ENCODE measurements around the gene TAF1B.
"Not testable (repeated sequence)": the region's sequence is repeated elsewhere in the genome, so short reads cannot be mapped to it uniquely, and the experiment has no call there.

Gene TAF1B

GRCh38 chr2:9820020-9820973 lies 23.0 kb upstream of the TAF1B start:
- Histone ChIP-seq H3K27ac (no peak overlapping the region), H3K4me2 (no peak overlapping the region), H3K9ac (no peak overlapping the region)

GRCh38 chr2:9821805-9822445 lies 21.3 kb upstream of the TAF1B start:
- Histone ChIP-seq H3K4me1 (peaks cover 0 to 2% (median 0%) of the 10 kb centered on the region in 10 experiments; a peak in 5 of 20 replicates), H3K27ac (no peak overlapping the region), H3K9ac (no peak overlapping the region), H3K4me3 (no peak overlapping the region), H3K27me3 (no peaks in the 10 kb centered on the region), H4K20me1 (no peaks in the 10 kb centered on the region), H3K9me3 (replicated peaks in 1 of 11) (no peaks in the 10 kb centered on the region), H3K36me3 (no peaks in the 10 kb centered on the region), H3K4me2 (no peak overlapping the region)
- TF ChIP-seq Cebpa-rat (IDR thresholded peaks at IDR 0.05) = no peak

More at GRCh38 chr2:9820020-9820973, 23.0 kb upstream of the TAF1B start:
- Histone ChIP-seq H3K4me3 (no peak overlapping the region), H3K4me1 (peaks cover 9 to 17% (median 12%) of the 10 kb centered on the region in 10 experiments), H3K9me3 (replicated peaks in 1 of 11) (no peaks in the 10 kb centered on the region), H3K36me3 (no peaks in the 10 kb centered on the region), H4K20me1 (no peaks in the 10 kb centered on the region), H3K27me3 (no peaks in the 10 kb centered on the region)
- no peak for TF ChIP-seq Cebpa-rat (IDR thresholded peaks at IDR 0.05)

GRCh38 chr2:9824441-9824840 lies 18.8 kb upstream of the TAF1B start:
- Histone ChIP-seq H3K4me1 (no peaks in the 10 kb centered on the region), H3K4me2 (no peak overlapping the region), H3K27me3 (no peaks in the 10 kb centered on the region), H3K9ac (no peak overlapping the region), H3K9me3 (replicated peaks in 1 of 11) (no peaks in the 10 kb centered on the region), H4K20me1 (no peaks in the 10 kb centered on the region), H3K27ac (no peak overlapping the region), H3K36me3 (no peaks in the 10 kb centered on the region), H3K4me3 (no peak overlapping the region)
- TF ChIP-seq Cebpa-rat (IDR thresholded peaks at IDR 0.05) = no peak

DNA sequence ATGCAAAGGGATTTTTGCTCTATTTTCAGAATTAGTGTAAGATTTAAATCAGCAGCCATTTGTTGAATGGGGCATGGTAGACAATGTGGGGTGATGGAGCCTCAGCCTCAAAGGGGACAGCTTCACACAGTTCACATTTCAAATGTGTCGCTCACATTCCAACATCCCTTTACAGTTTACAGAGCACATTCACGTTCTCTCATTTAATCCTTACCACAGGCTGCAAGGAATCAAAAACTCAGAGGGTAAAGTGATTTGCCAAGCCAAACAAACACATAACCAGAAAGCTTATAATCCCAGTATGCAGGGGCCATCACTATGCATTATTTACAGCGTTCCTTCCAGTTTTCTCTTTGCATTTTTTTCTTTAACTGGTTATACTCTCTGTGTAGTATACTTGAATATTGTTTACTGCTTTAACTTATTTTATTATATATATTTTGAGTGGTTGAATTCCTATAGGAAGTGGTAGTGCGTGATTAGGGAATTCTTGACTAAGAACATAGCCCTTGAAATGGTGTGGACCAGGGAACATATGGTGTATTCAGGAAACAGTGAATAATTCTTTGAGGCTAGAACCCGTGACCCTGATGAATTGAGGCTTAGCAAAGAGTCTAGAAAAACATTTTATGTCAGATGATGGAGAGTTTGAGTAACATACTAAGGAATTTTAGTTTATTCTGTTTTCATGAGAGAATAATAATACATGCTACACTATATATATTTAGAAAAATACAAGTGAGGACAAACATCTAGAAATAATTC lies 18.1 kb upstream of the TAF1B start:
- Histone ChIP-seq H3K9ac (no peak overlapping the region), H3K27ac (no peak overlapping the region), H3K4me3 (no peak overlapping the region), H3K27me3 (no peaks in the 10 kb centered on the region), H3K4me1 (no peaks in the 10 kb centered on the region), H4K20me1 (no peaks in the 10 kb centered on the region), H3K36me3 (no peaks in the 10 kb centered on the region), H3K4me2 (no peak overlapping the region), H3K9me3 (replicated peaks in 1 of 11) (no peaks in the 10 kb centered on the region)
- TF ChIP-seq Cebpa-rat (IDR thresholded peaks at IDR 0.05) = no peak

GRCh38 chr2:9826208-9826607 lies 17.1 kb upstream of the TAF1B start:
- no peaks in the 10 kb centered on the region for H4K20me1 ChIP-seq
- no peak overlapping the region for H3K27ac ChIP-seq
- no peaks in the 10 kb centered on the region for H3K9me3 ChIP-seq (replicated peaks in 1 of 11)
- H3K4me1 ChIP-seq = no peaks in the 10 kb centered on the region
- TF ChIP-seq Cebpa-rat (IDR thresholded peaks at IDR 0.05) = no peak
- no peaks in the 10 kb centered on the region for H3K36me3 ChIP-seq
- H3K27me3 ChIP-seq = no peaks in the 10 kb centered on the region
- H3K4me3 ChIP-seq = no peak overlapping the region
- H3K4me2 ChIP-seq = no peak overlapping the region
- no peak overlapping the region for H3K9ac ChIP-seq

GRCh38 chr2:9830685-9831410 lies 12.4 kb upstream of the TAF1B start:
- no peak for TF ChIP-seq Cebpa-rat (IDR thresholded peaks at IDR 0.05)
- no peak overlapping the region for H3K9ac ChIP-seq
- no peak overlapping the region for H3K27ac ChIP-seq
- H3K9me3 ChIP-seq (replicated peaks in 1 of 11) = no peaks in the 10 kb centered on the region
- H3K4me1 ChIP-seq = peaks cover 0 to 4% (median 0%) of the 10 kb centered on the region in 10 experiments; a peak in 1 of 20 replicates
- H3K4me3 ChIP-seq = no peak overlapping the region
- H4K20me1 ChIP-seq = no peaks in the 10 kb centered on the region
- no peak overlapping the region for H3K4me2 ChIP-seq
- no peaks in the 10 kb centered on the region for H3K27me3 ChIP-seq
- H3K36me3 ChIP-seq = no peaks in the 10 kb centered on the region

- Histone ChIP-seq H4K20me1 (no peaks in the 10 kb centered on the region), H3K27me3 (no peaks in the 10 kb centered on the region), H3K4me3 (no peak overlapping the region), H3K36me3 (no peaks in the 10 kb centered on the region), H3K4me1 (peaks cover 0 to 4% (median 0%) of the 10 kb centered on the region in 10 experiments; a peak in 1 of 20 replicates), H3K9me3 (replicated peaks in 1 of 11) (no peaks in the 10 kb centered on the region), H3K27ac (no peak overlapping the region), H3K4me2 (no peak overlapping the region), H3K9ac (no peak overlapping the region)
- no peak for TF ChIP-seq Cebpa-rat (IDR thresholded peaks at IDR 0.05)
Measured at GRCh38 chr2:9831670-9832069, 11.6 kb upstream of the TAF1B start.

GRCh38 chr2:9832586-9832985 lies 10.7 kb upstream of the TAF1B start:
- no peak for TF ChIP-seq Cebpa-rat (IDR thresholded peaks at IDR 0.05)
- Histone ChIP-seq H3K4me2 (no peak overlapping the region), H3K4me3 (no peak overlapping the region), H3K9me3 (replicated peaks in 1 of 11) (no peaks in the 10 kb centered on the region), H3K27ac (no peak overlapping the region), H3K36me3 (no peaks in the 10 kb centered on the region), H3K4me1 (peaks cover 0 to 4% (median 0%) of the 10 kb centered on the region in 10 experiments; a peak in 1 of 20 replicates), H4K20me1 (no peaks in the 10 kb centered on the region), H3K9ac (no peak overlapping the region), H3K27me3 (no peaks in the 10 kb centered on the region)

DNA sequence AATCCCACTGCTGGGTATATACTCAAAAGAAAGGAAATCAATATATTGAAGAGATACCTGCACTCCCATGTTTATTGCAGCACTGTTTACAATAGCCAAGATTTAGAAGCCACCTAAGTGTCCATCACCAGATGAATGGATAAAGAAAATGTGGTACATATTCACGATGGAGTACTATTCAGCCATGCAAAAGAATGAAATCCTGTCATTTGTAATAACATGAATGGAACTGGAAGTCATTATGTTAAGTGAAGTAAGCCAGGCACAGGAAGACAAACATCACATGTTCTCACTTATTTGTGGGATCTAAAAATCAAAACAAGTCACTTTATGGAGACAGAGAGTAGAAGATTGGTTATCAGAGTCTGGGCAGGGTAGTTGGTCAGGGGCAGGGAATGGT lies 8.2 kb upstream of the TAF1B start:
- not testable (repeated sequence) for H3K4me3 ChIP-seq; H4K20me1 ChIP-seq; H3K9me3 ChIP-seq (replicated peaks in 1 of 11); H3K4me2 ChIP-seq; H3K4me1 ChIP-seq; H3K36me3 ChIP-seq; H3K9ac ChIP-seq; H3K27me3 ChIP-seq; H3K27ac ChIP-seq

Data from BLaER1 treated with 17β-estradiol and CSF1 and Interleukin-3, amounts not matched to agents 10 nM and 100 nM (cell line).